Panc1 (cell line): ENCODE results near the gene ATG10. TPM values are rescaled to one million over a fixed set of nuclear protein-coding genes. Genes with fewer than 3 reads are reported as not detected.
A peak's percentile ranks its signal among the peaks of the same experiment; 100 is the strongest.

Source experiments
- ATAC-seq: fragments of 200-7000 bp; cut with Tn5 transposase; 2 replicates; pipeline ENCODE4 v1.9.1; 2020; ENCODE audit warnings: mild to moderate bottlenecking, moderate library complexity
- BruUV-seq: library from RNA; stranded (reverse); fragments of 400-500 nt; replicated peaks from 2 replicates; lab custom pipeline; 2021; lab: Mats Ljungman, UMichigan
- CTCF ChIA-PET: fragments of 300-600 bp; sonication (Branson Sonifier 250); formaldehyde crosslinking; loops from one replicate; lab custom pipeline; 2022; ENCODE audit warnings: antibody characterized with exemption; lab: Charles Lee
- POLR2A ChIA-PET: fragments of 300-600 bp; sonication (Branson Sonifier 250); formaldehyde crosslinking; loops from one replicate; lab custom pipeline; 2022; ENCODE audit warnings: antibody characterized with exemption; lab: Charles Lee
- DNase-seq: peaks from one replicate; pipeline ENCODE4 v3.0.0-alpha.2; 2010; ENCODE audit warnings: low read depth, low spot score
- H3K27ac ChIP-seq: 2 replicates; pipeline ENCODE4 v1.5.1; 2011; ENCODE audit warnings: mild to moderate bottlenecking, low read length, inconsistent platforms
- H3K27me3 ChIP-seq: fragments of 200-500 bp; sonication (Bioruptor generic); 2 replicates; pipeline ENCODE4 v1.6.0; 2014; ENCODE audit warnings: low read length, inconsistent platforms; ENCODE audit not compliant: control insufficient read depth, insufficient read depth
- H3K36me3 ChIP-seq: fragments of 200-500 bp; sonication (Bioruptor generic); 2 replicates; pipeline ENCODE4 v1.5.1; 2014; ENCODE audit warnings: inconsistent platforms, mild to moderate bottlenecking, low read length, moderate library complexity; ENCODE audit not compliant: control insufficient read depth, insufficient read depth
- H3K4me1 ChIP-seq: 2 replicates; pipeline ENCODE4 v1.5.1; 2011; ENCODE audit warnings: inconsistent platforms, mild to moderate bottlenecking, low read length, moderate library complexity; ENCODE audit not compliant: control insufficient read depth, insufficient read depth
- H3K4me3 ChIP-seq, 2 experiments: 2 replicates each; pipeline ENCODE4 v1.5.1; 2011 to 2012; ENCODE audit warnings: low read depth in 2 of 2, low read length in 2 of 2, mild to moderate bottlenecking in 2 of 2, inconsistent platforms in 1 of 2, moderate library complexity in 1 of 2
- H3K9me3 ChIP-seq: fragments of 200-500 bp; sonication (Bioruptor generic); 2 replicates; pipeline ENCODE4 v1.5.1; 2014; ENCODE audit warnings: low read depth, mild to moderate bottlenecking, inconsistent platforms, low read length, moderate library complexity; ENCODE audit not compliant: control insufficient read depth, insufficient read depth
- CTCF ChIP-seq: fragments of 450-650 bp; IDR thresholded peaks from 2 replicates; pipeline ENCODE4 v1.5.1; 2017; ENCODE audit warnings: mild to moderate bottlenecking
- REST ChIP-seq, 2 experiments: IDR thresholded peaks; 2 replicates each; pipeline ENCODE4 v1.6.1; 2011 to 2012; ENCODE audit warnings: low read depth in 2 of 2, control low read depth in 1 of 2, low read length in 1 of 2, mild to moderate bottlenecking in 1 of 2, moderate library complexity in 1 of 2; ENCODE audit not compliant: insufficient read depth in 1 of 2
- TCF7L2 ChIP-seq: IDR thresholded peaks from 2 replicates; pipeline ENCODE4 v1.6.1; 2011; ENCODE audit warnings: mild to moderate bottlenecking, low read depth, low read length, inconsistent platforms
- in situ Hi-C: cut with HindIII; loops from 2 replicates; pipeline ENCODE4 v1.10.0; 2016; ENCODE audit warnings: low sequenced_read_pairs, low pct_unique_long_range_greater_than_20kb
- intact Hi-C: fragments of 100-400 bp; cut with micrococcal nuclease; formaldehyde crosslinking; loops from one replicate; pipeline ENCODE4 v1.10.0; 2022; ENCODE audit not compliant: unreplicated experiment
- total RNA-seq: library from RNA; stranded (reverse); gene quantifications from one replicate; pipeline ENCODE4 v1.2.1, GENCODE V29; 2021; ENCODE audit not compliant: unreplicated experiment

The ATG10 gene
- total RNA-seq, 1 experiment from 2014 or later: 14.0 TPM

- intact Hi-C loops: loop anchor here (10.0 kb wide), 1 partner anchor 425 kb away; no protein-coding TSS in a partner anchor
- in situ Hi-C loops: no loop called here
- CTCF ChIA-PET: no interaction called here
- POLR2A ChIA-PET: interaction anchor here (0.7 kb wide), 1 partner anchor 12 kb away, joined by 6 read pairs; no protein-coding TSS in a partner anchor
- ATAC-seq (no peak), DNase-seq (no peak)
- Histone ChIP-seq H3K9me3 (no peaks in the 10 kb centered on the region), H3K27me3 (no peaks in the 10 kb centered on the region), H3K4me3 (no peak overlapping the region), H3K27ac (no peak overlapping the region), H3K4me1 (0 out of 2 replicates have a peak, but pooled peaks cover 3% of the 10 kb centered on the region), H3K36me3 (no peaks in the 10 kb centered on the region; the same call in 1 of the 2 replicates)
- no TSS peak for BruUV-seq
- TF ChIP-seq REST (IDR thresholded peaks at IDR 0.05; ENCODE audit: insufficient read depth in 1 of 2, low read depth in 2 of 2, low read length in 1 of 2) (no peak), CTCF (no peak), TCF7L2 (no peak)
Observed at GRCh38 chr5:82169892-82170291, 198.1 kb downstream of the ATG10 start.

GRCh38 chr5:82174128-82174918 lies 202.5 kb downstream of the ATG10 start:
- Histone ChIP-seq H3K4me3 (no peak overlapping the region), H3K27ac (no peak overlapping the region), H3K9me3 (no peaks in the 10 kb centered on the region), H3K27me3 (no peaks in the 10 kb centered on the region), H3K4me1 (no peaks in the 10 kb centered on the region), H3K36me3 (no peaks in the 10 kb centered on the region)
- BruUV-seq: no TSS peak
- DNase-seq: no peak
- ATAC-seq: peak; percentile 78; the same call in 1 of the 2 replicates
- ChIA-PET CTCF (no interaction called here), POLR2A (no interaction called here)
- intact Hi-C loops: loop anchor here (1.0 kb wide), 1 partner anchor 51 kb away; no protein-coding TSS in a partner anchor
- in situ Hi-C loops: no loop called here
- TF ChIP-seq REST (IDR thresholded peaks at IDR 0.05; ENCODE audit: insufficient read depth in 1 of 2, low read depth in 2 of 2, low read length in 1 of 2) (no peak), CTCF (peak; percentile 81)
